Fibroblast of upper back skin (primary cell): ENCODE measurements around the gene OR51F1.
"Not testable (repeated sequence)": the region's sequence is repeated elsewhere in the genome, so short reads cannot be mapped to it uniquely, and the experiment has no call there.

Experiments
- DNase-seq: peaks from one replicate; pipeline ENCODE4 v3.0.0-alpha.2; 2013

OR51F1 gene

GRCh38 chr11:4769838-4770237 lies at the start of gene OR51F1:
OR51F1 (minus strand) TSS chr11:4769938; CDS start chr11:4769938, 0 bp downstream.
- DNase-seq, result no peak

GRCh38 chr11:4809246-4809645 lies 39.5 kb upstream of the OR51F1 start:
- no peak for DNase-seq

DNA sequence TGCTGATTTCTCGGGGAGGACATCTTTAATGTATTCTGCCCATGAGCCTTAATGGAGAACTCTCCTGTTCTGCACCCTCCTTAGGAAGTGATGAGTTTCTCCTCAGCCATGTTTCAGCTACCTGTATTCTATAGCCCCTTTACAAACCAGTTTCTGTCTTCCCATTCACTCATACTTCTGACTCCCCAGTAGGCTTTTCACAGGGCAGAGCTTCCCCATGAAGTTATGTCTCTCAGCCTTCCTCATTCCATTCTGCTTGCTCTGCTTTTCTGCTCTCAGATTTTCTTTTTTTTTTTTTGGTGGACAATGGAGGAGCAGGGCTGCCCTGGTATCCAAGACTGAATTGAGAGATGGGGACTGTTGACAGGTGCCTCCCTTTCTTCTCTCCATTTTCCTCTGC lies 38.7 kb upstream of the OR51F1 start:
- no peak for DNase-seq

DNA sequence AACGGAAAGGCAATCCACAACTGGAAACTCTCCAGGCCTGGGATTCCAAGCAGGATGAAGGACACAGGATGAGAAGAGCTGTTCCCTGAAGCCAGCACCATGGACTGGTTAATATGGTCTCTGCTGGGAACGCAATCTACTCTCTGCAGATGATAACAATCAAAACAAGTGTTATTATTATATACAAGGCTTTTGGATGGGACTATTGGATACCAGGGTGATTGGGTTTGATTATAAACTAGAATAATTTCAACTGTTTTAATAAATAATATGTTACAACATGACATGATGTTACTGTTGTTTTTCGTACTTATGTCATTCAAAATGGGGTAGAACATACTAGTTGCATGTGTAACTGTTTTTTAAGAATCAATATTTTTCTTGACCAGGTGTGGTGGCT lies 34.5 kb upstream of the OR51F1 start, which contains the start of gene OR52R1:
Gene OR52R1, minus strand, starts transcription at position 101 of the 400 bp plus-strand sequence. Its CDS starts 0 bp downstream, at position 101.
- no peak for DNase-seq

DNA sequence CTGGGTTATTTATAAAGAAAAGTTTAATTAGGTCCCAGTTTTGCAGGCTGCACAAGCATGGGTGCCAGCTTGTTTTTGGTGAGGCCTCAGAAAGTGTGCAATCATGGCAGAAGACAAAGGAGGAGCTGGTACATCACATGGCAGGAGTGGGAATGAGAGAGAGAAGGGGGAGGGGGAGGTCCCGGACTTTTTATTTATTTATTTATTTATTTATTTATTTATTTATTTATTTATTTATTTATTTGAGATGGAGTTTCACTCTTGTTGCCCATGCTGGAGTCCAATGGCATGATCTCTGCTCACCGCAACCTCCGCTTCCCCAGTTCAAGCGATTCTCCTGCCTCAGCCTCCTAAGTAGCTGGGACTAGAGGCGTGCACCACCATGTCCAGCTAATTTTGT lies 31.6 kb upstream of the OR51F1 start:
- not testable (repeated sequence) for DNase-seq

- DNase-seq, result no peak
These were observed 28.9 kb upstream of the OR51F1 start for GRCh38 chr11:4798427-4799183.

- DNase-seq, result no peak
These were observed 27.5 kb upstream of the OR51F1 start for GRCh38 chr11:4797206-4797605.

DNA sequence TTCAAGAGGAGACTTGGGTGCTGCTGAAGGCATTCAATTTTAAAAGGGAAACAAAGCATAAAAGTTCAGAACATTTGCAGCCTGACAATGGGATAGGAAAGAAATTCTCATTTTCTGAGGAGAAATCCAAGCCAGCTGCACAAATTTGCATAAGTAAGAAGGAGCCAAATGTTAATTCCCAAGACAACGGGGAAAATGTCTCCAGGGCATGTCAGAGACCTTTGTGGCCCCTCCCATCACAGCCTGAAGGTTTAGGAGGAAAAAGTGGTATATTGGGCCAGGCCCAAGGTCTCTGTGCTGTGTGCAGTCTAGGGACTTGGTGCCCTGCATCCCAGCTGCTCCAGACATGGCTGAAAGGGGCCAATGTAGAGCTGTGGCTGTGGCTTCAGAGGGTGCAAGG lies 12.7 kb upstream of the OR51F1 start:
- DNase-seq, result no peak

DNA sequence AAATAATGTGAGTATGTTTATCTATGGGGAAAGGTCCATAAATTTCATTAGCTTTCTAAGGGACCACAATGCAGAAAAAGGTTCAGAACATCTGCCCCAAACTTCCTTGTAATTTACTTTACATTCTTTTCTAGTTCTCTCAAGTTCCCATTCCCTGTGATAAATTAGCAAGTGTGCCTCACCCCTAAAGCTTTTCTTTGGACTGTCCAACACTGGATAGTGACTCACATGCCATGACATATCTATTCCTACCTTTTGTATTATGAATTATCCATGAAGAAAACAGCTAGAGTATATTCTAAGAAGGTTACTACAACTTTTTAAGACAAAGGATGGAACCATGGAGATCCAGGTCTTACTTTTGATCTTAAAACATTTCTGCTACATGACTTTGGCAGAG lies 1.6 kb downstream of the OR51F1 start:
- no peak for DNase-seq

DNA sequence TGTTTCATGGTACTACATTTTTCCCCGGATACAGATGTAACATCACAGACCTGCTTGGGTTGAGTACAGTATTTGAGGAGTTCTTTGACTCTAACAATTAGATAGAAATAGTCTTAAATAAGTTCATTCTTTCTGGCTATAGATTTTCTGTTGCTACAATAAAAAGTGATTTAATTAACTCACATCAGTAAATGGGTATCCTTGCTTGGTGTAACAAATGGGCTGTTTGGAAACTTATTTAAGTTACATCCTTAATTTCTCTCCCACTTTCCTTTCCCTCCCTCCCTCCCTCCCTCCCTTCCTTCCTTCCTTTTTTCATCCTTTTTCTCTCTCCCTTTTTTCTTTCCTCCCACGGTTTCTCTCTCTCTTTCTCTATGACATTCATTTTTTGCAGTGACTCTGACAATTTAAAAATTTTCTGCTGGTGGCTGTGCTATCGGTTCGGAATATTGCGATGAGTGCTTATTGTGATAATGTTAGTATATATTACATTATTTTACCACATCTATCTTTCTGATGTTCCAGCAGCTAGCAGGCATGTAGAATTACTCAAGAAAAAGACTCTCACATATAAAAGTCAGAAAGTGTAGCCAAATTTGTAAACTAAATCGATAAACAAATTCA lies 3.2 kb downstream of the OR51F1 start:
- no peak for DNase-seq

DNA sequence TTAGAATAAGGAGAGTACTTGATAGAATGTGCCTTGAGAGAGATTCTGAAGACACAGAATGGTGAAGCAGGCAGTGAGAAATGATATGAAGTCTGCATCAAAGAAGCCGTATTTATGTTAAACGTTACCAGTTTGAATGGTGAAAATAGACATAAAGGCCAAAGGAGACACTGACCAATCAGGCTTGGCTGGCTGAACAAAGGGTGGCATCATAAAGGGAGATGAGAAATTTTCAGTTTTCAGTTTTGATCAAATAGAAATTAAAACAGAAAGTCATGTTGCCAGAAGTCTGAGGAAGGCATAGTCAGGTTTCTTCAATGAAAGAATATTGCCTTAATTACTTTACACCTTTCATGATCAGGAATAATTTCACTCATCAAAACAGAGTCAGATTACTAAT lies 6.6 kb downstream of the OR51F1 start:
- DNase-seq, result no peak

GRCh38 chr11:4751201-4751600 lies 18.5 kb downstream of the OR51F1 start:
- DNase-seq, result no peak

GRCh38 chr11:4748438-4748837 lies 21.3 kb downstream of the OR51F1 start:
- no peak for DNase-seq

DNA sequence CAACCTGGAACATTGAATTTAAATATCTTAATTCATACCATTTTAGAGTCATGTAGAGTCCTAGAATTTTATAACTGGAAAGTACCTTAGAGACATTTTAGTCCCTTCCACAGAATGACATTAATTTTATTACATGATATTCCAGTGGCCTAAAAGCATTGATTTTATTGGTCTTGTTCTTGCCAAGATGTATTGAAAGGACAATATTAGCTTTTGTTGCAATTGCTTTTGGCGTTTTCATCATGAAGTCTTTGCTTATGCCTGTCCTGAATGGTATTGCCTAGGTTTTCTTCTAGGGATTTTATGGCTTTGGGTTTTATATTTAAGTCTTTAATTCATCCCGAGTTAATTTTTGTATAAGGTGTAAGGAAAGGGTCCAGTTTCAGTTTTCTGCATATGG lies 29.0 kb downstream of the OR51F1 start:
- no peak for DNase-seq

DNA sequence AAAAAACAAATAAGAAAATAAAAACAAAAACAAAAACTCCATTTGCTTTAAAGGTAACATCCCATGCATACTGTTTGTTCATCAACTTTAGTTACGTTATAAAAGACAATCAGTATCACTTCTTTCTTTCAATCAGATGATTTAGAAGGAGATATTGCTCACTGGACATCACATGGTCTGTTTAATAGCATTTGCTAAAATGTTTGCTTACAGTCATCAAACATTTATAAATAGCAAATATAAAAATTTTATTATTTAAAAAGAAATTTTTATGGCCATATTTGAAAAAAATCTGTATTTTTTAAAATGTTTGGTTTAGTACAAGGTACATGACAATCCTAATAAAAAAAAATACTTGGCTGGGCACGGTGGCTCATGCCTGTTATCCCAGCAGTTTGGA lies 42.6 kb downstream of the OR51F1 start:
- no peak for DNase-seq

DNA sequence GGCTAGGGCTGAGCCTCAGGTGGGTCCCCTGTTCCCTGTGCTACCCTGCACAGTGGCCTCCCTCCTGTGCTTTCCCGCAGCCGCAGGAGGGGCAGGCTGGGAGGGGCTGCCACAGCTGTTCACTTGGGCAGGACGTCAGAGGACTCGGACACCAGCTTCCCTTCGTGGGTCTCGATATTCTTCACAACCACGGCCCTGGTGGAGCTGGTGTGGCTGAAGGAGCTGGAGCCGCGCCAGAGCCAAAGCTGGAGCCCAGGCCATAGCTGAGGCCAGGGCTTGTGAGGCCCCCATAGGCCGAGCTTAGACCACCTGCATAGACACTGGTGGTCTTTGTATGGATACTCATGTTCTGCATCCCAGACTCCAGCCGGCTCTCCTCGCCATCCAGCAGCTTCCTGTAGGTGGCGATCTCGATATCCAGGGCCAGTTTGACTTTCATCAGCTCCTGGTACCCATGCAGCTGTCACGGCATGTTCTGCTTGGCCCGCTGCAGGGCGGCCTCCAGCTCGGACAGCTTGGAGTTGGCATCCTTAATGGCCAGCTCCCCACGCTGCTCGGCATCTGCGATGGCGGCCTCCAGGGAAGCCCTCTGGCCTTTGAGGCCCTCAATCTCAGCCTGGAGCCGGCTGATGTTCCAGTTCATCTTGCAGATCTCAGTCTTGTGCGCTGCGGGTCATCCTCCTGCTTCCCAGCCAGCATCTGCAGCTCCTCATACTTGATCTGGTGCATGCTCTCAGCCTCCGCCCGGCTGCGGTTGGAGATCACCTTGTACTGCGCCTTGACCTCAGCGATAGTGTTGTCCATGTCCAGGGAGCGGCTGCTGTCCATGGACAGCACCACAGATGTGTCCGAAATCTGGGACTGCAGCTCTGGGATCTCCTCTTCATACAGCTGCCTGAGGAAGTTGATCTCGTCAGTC lies 46.9 kb downstream of the OR51F1 start:
- DNase-seq, result not testable (repeated sequence)
